MCF 10A (cell line): Measurements from ENCODE around the gene NCOA7. TPM values are rescaled to one million over a fixed set of nuclear protein-coding genes. Genes with fewer than 3 reads are reported as not detected.

Source experiments
- BruUV-seq: library from RNA; stranded (reverse); fragments of 400-500 nt; replicated peaks from 2 replicates; lab custom pipeline; 2021; lab: Mats Ljungman, UMichigan
- CTCF ChIA-PET: fragments of 300-600 bp; sonication (Branson Sonifier 250); formaldehyde crosslinking; extraction: SDS; loops from one replicate; lab custom pipeline; 2021; ENCODE audit warnings: antibody characterized with exemption, inconsistent platforms; lab: Yijun Ruan, JAX
- POLR2A ChIA-PET: fragments of 300-600, 350-650 bp; sonication (Branson Sonifier 250); formaldehyde crosslinking; extraction: SDS; loops from one replicate; lab custom pipeline; 2020; ENCODE audit warnings: antibody characterized with exemption, inconsistent platforms; lab: Yijun Ruan, JAX
- DNase-seq: peaks from one replicate; pipeline ENCODE4 v3.0.0-alpha.2; 2018; ENCODE audit not compliant: unreplicated experiment
- H3K27ac Mint-ChIP-seq: one replicate; pipeline ENCODE4 v1.8.0; 2022; ENCODE audit warnings: mild to moderate bottlenecking, low read depth, mixed read lengths; ENCODE audit not compliant: unreplicated experiment
- H3K27me3 Mint-ChIP-seq: one replicate; pipeline ENCODE4 v1.8.0; 2022; ENCODE audit warnings: mixed read lengths; ENCODE audit not compliant: insufficient read depth, unreplicated experiment
- H3K36me3 Mint-ChIP-seq: one replicate; pipeline ENCODE4 v1.8.0; 2022; ENCODE audit warnings: mild to moderate bottlenecking, moderate library complexity, mixed read lengths; ENCODE audit not compliant: insufficient read depth, unreplicated experiment
- H3K4me1 Mint-ChIP-seq: one replicate; pipeline ENCODE4 v1.8.0; 2022; ENCODE audit warnings: mixed read lengths; ENCODE audit not compliant: insufficient read depth, unreplicated experiment
- H3K4me3 Mint-ChIP-seq: one replicate; pipeline ENCODE4 v1.8.0; 2022; ENCODE audit warnings: mild to moderate bottlenecking, moderate library complexity, mixed read lengths; ENCODE audit not compliant: unreplicated experiment
- H3K9me3 Mint-ChIP-seq: one replicate; pipeline ENCODE4 v1.8.0; 2022; ENCODE audit warnings: mixed read lengths; ENCODE audit not compliant: unreplicated experiment
- CTCF ChIP-seq: fragments of 200-600 bp; IDR thresholded peaks from one replicate; pipeline ENCODE4 v1.8.0; 2022; ENCODE audit warnings: antibody characterized with exemption, mild to moderate bottlenecking; ENCODE audit not compliant: unreplicated experiment
- intact Hi-C: fragments of 100-400 bp; cut with micrococcal nuclease; formaldehyde crosslinking; loops from 2 replicates; pipeline ENCODE4 v1.14.1; 2022
- total RNA-seq: library from RNA; stranded (reverse); gene quantifications from 2 replicates; pipeline ENCODE4 v1.2.3, GENCODE V29; 2022

Gene NCOA7
- total RNA-seq, 1 experiment from 2014 or later, result 52.3 TPM

DNA sequence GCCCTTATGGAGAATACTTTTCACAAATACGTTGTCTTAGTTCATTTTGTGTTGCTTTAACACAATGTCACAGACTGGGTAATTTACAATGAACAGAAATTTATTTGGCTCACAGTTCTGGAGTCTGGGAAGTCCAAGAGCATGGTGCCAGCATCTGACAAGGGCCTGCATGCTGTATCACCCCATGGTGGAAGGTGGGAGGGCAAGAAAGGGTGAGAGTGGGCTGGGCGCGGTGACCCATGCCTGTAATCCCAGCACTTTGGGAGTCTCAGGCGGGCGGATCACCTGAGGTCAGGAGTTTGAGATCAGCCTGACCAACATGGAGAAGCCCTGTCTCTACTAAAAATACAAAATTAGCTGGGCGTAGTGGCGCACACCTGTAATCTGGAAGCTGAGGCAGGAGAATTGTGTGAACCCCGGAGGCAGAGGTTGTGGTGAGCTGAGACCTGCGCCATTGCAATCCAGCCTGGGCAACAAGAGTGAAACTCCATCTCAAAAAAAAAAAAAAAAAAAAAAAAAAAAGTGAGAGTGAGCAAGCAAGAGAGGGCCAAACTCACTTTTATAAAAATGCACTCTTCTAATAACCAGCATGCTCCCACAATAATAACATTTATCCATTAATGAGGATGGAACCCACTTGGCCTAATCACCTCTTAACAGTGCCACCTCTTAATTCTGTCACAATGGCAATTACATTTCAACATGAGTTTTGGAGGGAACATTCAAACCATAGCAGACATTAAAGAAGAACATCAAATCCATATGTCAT lies 36.1 kb downstream of the NCOA7 start:
- BruUV-seq, result no TSS peak
- intact Hi-C loops, result no loop called here
- Mint-ChIP-seq H3K27me3 (no peaks in the 10 kb centered on the region), H3K4me1 (peaks cover 12% of the 10 kb centered on the region), H3K9me3 (no peaks in the 10 kb centered on the region), H3K36me3 (peaks cover 19% of the 10 kb centered on the region), H3K27ac (no peak overlapping the region), H3K4me3 (no peak overlapping the region)
- no peak for DNase-seq
- CTCF ChIA-PET, result no interaction called here
- POLR2A ChIA-PET, result no interaction called here
- no peak for TF ChIP-seq CTCF

DNA sequence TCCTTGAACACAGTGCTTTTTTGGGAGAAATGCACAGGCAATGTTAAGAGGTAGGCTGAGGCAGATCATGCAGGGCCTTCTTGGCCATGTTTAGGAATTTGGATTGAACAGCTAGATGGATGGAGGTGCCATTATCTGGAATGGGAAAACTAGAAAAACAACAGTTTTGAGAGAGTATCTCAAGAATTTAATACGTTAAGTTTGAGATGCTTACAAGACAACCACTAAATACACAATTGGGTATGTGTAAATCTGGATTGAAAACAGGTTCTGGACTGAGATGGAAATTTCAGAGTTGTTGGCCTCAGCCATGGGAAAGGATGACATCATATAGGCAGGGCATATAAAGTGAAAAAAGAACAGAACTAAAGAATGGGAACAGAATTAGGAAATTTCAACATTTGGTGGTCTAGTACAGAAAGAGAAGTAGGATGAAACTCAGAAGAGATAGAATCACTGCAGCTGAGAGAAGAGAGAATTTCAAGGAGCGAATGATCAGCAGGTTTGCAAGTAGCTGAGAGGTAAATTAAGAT lies 37.1 kb downstream of the NCOA7 start:
- H3K9me3 Mint-ChIP-seq, result no peaks in the 10 kb centered on the region
- no peak overlapping the region for H3K4me3 Mint-ChIP-seq
- H3K27me3 Mint-ChIP-seq, result no peaks in the 10 kb centered on the region
- peaks cover 11% of the 10 kb centered on the region for H3K4me1 Mint-ChIP-seq
- peaks cover 16% of the 10 kb centered on the region for H3K36me3 Mint-ChIP-seq
- no peak for DNase-seq
- no peak for TF ChIP-seq CTCF
- ChIA-PET CTCF (interaction anchor here (0.7 kb wide), 1 partner anchor 12 kb away, joined by 3 read pairs; no protein-coding TSS in a partner anchor), POLR2A (no interaction called here)
- BruUV-seq, result no TSS peak
- H3K27ac Mint-ChIP-seq, result no peak overlapping the region
- intact Hi-C loops, result no loop called here

- no peak for TF ChIP-seq CTCF
- POLR2A ChIA-PET, result interaction anchor here (0.6 to 1.0 kb wide), 3 partner anchors 13 to 130 kb away, joined by 3 to 4 read pairs (median 3); no protein-coding TSS in a partner anchor
- Mint-ChIP-seq H3K27me3 (no peaks in the 10 kb centered on the region), H3K27ac (no peak overlapping the region), H3K4me1 (peaks cover 11% of the 10 kb centered on the region), H3K4me3 (no peak overlapping the region), H3K36me3 (peaks cover 23% of the 10 kb centered on the region), H3K9me3 (no peaks in the 10 kb centered on the region)
- intact Hi-C loops, result no loop called here
- BruUV-seq, result no TSS peak
- no peak for DNase-seq
- CTCF ChIA-PET, result interaction anchor here (0.6 to 0.7 kb wide), 2 partner anchors 13 to 1815 kb away, joined by 3 to 6 read pairs; no protein-coding TSS in a partner anchor
Measured at GRCh38 chr6:125828476-125829039, 37.8 kb downstream of the NCOA7 start.

- peaks cover 12% of the 10 kb centered on the region for H3K4me1 Mint-ChIP-seq
- no peak overlapping the region for H3K27ac Mint-ChIP-seq
- TF ChIP-seq CTCF, result no peak
- no peak for DNase-seq
- no peaks in the 10 kb centered on the region for H3K27me3 Mint-ChIP-seq
- H3K9me3 Mint-ChIP-seq, result no peaks in the 10 kb centered on the region
- intact Hi-C loops, result no loop called here
- BruUV-seq, result no TSS peak
- peaks cover 28% of the 10 kb centered on the region for H3K36me3 Mint-ChIP-seq
- CTCF ChIA-PET, result interaction anchor here (0.6 to 1.3 kb wide), 2 partner anchors 127 to 1581 kb away, joined by 3 to 4 read pairs; partner anchors contain the start of gene HINT3
- POLR2A ChIA-PET, result interaction anchor here (0.7 to 1.0 kb wide), 2 partner anchors 14 to 39 kb away, joined by 3 to 4 read pairs; no protein-coding TSS in a partner anchor
- H3K4me3 Mint-ChIP-seq, result no peak overlapping the region
Measured at GRCh38 chr6:125829433-125829832, 38.7 kb downstream of the NCOA7 start.
